Hepatocyte (in vitro differentiated cells): ENCODE data around the gene PTRHD1. TPM values are rescaled to one million over a fixed set of nuclear protein-coding genes. Genes with fewer than 3 reads are reported as not detected.

Experiments used
- DNase-seq: peaks from one replicate; pipeline ENCODE4 v3.0.0-alpha.2; 2016; ENCODE audit warnings: low spot score
- H2AFZ ChIP-seq: fragments of 200-600 bp; sonication (generic); 2 replicates; pipeline ENCODE4 v1.6.0; 2016; ENCODE audit warnings: antibody characterized with exemption, mild to moderate bottlenecking
- H3K27ac ChIP-seq: fragments of 200-600 bp; sonication (generic); 2 replicates; pipeline ENCODE4 v1.5.1; 2016; ENCODE audit warnings: mild to moderate bottlenecking
- H3K27me3 ChIP-seq: fragments of 200-600 bp; sonication (generic); 2 replicates; pipeline ENCODE4 v1.6.1; 2016
- H3K36me3 ChIP-seq: fragments of 200-600 bp; sonication (generic); replicated peaks from 2 replicates; pipeline ENCODE4 v1.5.1; 2016; ENCODE audit warnings: low read depth; ENCODE audit not compliant: insufficient read depth
- H3K4me1 ChIP-seq: fragments of 200-600 bp; sonication (generic); 2 replicates; pipeline ENCODE4 v1.5.1; 2016; ENCODE audit warnings: mild to moderate bottlenecking, moderate library complexity; ENCODE audit not compliant: insufficient read depth
- H3K4me2 ChIP-seq: fragments of 200-600 bp; sonication (generic); 2 replicates; pipeline ENCODE4 v1.6.0; 2016
- H3K4me3 ChIP-seq: fragments of 200-600 bp; sonication (generic); 2 replicates; pipeline ENCODE4 v1.5.1; 2016; ENCODE audit warnings: mild to moderate bottlenecking
- H3K79me2 ChIP-seq: fragments of 200-600 bp; sonication (generic); 2 replicates; pipeline ENCODE4 v1.6.0; 2017; ENCODE audit warnings: mild to moderate bottlenecking
- H3K9me2 ChIP-seq: fragments of 200-600 bp; sonication (generic); replicated peaks from 2 replicates; pipeline ENCODE4 v1.6.0; 2017; ENCODE audit warnings: mild to moderate bottlenecking; ENCODE audit not compliant: insufficient read depth
- H3K9me3 ChIP-seq: fragments of 200-600 bp; sonication (generic); 2 replicates; pipeline ENCODE4 v1.5.1; 2016; ENCODE audit warnings: low read depth, mild to moderate bottlenecking
- H4K20me1 ChIP-seq: fragments of 200-600 bp; sonication (generic); 2 replicates; pipeline ENCODE4 v1.6.0; 2016; ENCODE audit warnings: mild to moderate bottlenecking; ENCODE audit not compliant: insufficient read depth, poor library complexity, severe bottlenecking
- EZH2 ChIP-seq: fragments of 200-600 bp; sonication (generic); IDR thresholded peaks from 2 replicates; pipeline ENCODE4 v1.6.1; 2016; ENCODE audit warnings: antibody characterized with exemption, mild to moderate bottlenecking, borderline replicate concordance
- EZH2phosphoT487 ChIP-seq: fragments of 200-600 bp; sonication (generic); IDR thresholded peaks from one replicate; pipeline ENCODE4 v1.6.1; 2018; ENCODE audit warnings: antibody characterized with exemption, mild to moderate bottlenecking, low read depth, moderate library complexity; ENCODE audit not compliant: unreplicated experiment, severe bottlenecking
- WGBS: methylation state at CpG from one replicate; pipeline ENCODE4 v1.1.6; 2016; ENCODE audit warnings: low lambda C conversion rate; ENCODE audit errors: missing lambda C conversion rate; 5-methylcytosine and 5-hydroxymethylcytosine counted together
- polyA plus RNA-seq: library from polyadenylated mRNA; unstranded; fragments of >200 nt; fragmentation: Nextera tagmentation; extraction: Ambion mirVana; gene quantifications from 2 replicates; pipeline ENCODE4 v1.2.1, GENCODE V29; 2016
- total RNA-seq: library from RNA; depleted of rRNA; stranded (reverse); fragments of >200 nt; gene quantifications from 2 replicates; pipeline ENCODE4 v1.2.3, GENCODE V29; 2014
- TF ChIP-seq, protein P1 (sequence below): fragments of 200-600 bp; sonication (generic); IDR thresholded peaks from 2 replicates; pipeline ENCODE4 v1.5.1; 2016; ENCODE audit warnings: antibody characterized with exemption, mild to moderate bottlenecking; ENCODE audit not compliant: poor library complexity

PTRHD1 gene
- total and polyA plus RNA-seq, 2 experiments from 2014 or later: 47.8 to 61.1 TPM

DNA sequence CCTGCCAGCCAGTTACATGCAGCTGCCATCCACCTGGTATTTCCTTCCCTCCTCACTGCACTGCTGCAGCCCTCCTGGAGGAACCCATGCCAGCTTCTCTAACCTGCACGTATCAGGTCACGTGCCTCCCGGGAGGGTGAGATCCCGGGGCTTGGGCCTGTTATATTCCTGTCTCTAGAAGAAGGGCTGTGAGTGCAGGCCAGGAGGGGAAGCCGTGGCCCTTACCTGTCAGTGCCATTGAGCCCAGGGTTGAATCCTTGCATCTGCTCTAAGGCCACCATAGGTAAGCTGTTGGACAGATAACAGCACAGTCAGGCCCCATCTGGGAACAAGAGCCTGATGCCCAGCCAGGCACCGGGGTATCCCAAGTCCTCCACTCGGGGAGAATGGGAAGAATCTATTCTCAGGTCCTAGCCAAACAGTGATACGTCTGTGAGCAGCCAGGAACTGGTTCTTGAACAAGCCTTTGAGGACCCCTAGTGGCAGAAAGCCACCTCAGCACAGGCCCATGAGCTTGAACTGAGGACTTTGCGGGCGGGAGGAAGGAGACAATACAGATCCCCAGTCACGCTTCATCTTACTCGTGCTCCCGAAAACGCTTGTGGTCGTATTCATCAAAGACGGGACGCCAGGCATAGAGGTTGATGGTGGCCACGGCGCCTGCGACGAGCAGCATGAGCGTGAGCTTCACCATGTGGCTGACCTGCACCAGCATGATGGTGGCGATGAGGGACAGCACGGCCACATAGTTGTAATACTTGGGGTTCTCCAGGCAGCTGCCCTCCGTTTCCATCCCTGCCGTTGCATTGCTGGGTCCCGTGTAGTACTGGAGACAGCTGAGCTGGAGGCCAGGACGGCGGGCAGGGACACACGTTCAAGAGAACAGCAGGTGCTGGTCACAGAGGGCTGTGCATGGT, 34.4 kb upstream of the PTRHD1 start:
- no peaks in the 10 kb centered on the region for H3K79me2 ChIP-seq
- TF ChIP-seq, protein P1, sequence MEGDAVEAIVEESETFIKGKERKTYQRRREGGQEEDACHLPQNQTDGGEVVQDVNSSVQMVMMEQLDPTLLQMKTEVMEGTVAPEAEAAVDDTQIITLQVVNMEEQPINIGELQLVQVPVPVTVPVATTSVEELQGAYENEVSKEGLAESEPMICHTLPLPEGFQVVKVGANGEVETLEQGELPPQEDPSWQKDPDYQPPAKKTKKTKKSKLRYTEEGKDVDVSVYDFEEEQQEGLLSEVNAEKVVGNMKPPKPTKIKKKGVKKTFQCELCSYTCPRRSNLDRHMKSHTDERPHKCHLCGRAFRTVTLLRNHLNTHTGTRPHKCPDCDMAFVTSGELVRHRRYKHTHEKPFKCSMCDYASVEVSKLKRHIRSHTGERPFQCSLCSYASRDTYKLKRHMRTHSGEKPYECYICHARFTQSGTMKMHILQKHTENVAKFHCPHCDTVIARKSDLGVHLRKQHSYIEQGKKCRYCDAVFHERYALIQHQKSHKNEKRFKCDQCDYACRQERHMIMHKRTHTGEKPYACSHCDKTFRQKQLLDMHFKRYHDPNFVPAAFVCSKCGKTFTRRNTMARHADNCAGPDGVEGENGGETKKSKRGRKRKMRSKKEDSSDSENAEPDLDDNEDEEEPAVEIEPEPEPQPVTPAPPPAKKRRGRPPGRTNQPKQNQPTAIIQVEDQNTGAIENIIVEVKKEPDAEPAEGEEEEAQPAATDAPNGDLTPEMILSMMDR: peak; percentile 94
- no peak for TF ChIP-seq EZH2
- H3K4me2 ChIP-seq: no peak overlapping the region
- H2AFZ ChIP-seq: no peak overlapping the region
- peak; percentile 91 for DNase-seq
- 41% methylated on average over 30 of the region's 30 CpGs for WGBS
- H3K27ac ChIP-seq: no peak overlapping the region
- no peaks in the 10 kb centered on the region for H3K36me3 ChIP-seq
- no peaks in the 10 kb centered on the region for H3K9me3 ChIP-seq
- H3K4me3 ChIP-seq: no peak overlapping the region
- no peaks in the 10 kb centered on the region for H3K4me1 ChIP-seq
- no peaks in the 10 kb centered on the region for H4K20me1 ChIP-seq
- no peaks in the 10 kb centered on the region for H3K9me2 ChIP-seq
- H3K27me3 ChIP-seq: no peaks in the 10 kb centered on the region

DNA sequence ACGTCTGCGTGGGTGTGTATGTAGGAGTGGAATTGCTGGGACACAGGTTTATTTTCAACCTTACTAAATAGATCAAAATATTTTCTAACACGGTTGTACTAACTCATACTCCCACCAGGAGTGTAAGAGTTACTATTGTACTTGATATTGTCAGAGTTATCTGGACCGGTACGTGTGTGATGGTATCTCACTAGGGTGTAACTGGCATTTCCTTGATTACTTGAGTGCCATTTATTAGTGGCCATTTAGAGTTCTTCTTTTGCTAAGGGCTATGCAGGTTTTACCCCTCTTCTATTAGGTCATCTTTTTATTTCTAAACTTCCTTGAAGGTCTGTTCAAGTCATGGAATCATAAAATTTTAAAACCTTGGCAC, 33.6 kb upstream of the PTRHD1 start:
- Histone ChIP-seq H4K20me1 (no peaks in the 10 kb centered on the region), H3K9me2 (no peaks in the 10 kb centered on the region), H3K4me3 (no peak overlapping the region), H3K27me3 (no peaks in the 10 kb centered on the region), H3K9me3 (no peaks in the 10 kb centered on the region), H3K36me3 (no peaks in the 10 kb centered on the region), H3K4me1 (no peaks in the 10 kb centered on the region), H2AFZ (no peak overlapping the region), H3K27ac (no peak overlapping the region), H3K79me2 (no peaks in the 10 kb centered on the region), H3K4me2 (no peak overlapping the region)
- DNase-seq: no peak
- TF ChIP-seq EZH2phosphoT487 (no peak), EZH2 (no peak)
- TF ChIP-seq, protein P1: no peak
- 81% methylated on average over 5 of the region's 5 CpGs for WGBS

DNA sequence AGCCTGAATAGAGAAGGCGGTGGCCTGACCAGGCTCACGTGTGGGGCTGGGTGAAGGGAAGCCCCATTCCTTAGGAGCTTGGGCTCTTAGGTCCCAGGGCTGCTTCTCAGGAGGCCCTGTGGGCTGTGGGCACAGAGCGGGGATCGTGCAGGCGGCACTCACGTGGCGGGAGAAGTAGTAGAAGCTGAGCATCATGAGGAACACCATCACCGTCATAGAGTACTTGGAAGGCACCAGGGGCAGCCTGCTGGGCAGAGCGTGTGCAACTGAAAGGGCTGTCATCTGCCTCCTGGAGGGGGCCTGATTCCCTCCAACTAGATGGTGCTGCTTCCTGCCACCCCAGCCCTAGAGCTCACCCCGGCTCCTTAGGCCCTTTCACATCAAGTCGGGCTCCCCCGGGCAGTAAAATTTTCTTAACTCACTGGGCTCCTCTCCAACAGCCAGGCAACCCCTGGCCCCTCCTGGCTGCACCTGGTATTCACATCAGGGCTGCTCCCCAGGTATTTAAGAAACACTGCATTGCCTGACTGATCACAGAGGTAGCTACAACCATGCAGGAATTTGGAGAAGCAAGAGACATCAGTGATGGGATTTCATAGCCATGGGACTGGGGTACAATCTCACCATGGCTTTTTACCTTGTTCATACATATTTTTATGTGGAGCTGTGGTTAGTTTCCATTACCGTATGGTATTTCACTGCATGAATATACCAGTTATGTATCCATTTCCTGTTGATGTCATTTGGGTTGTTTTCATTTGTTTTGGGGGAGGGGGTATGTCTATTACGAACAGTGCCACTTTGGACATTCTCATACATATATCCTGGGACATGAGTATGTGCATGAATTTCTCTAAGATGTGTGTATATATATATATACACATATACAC, 32.9 kb upstream of the PTRHD1 start:
- Histone ChIP-seq H4K20me1 (no peaks in the 10 kb centered on the region), H3K27ac (no peak overlapping the region), H3K9me3 (no peaks in the 10 kb centered on the region), H3K9me2 (no peaks in the 10 kb centered on the region), H3K79me2 (no peaks in the 10 kb centered on the region), H3K4me2 (no peak overlapping the region), H3K36me3 (no peaks in the 10 kb centered on the region), H3K27me3 (no peaks in the 10 kb centered on the region), H3K4me3 (no peak overlapping the region), H3K4me1 (no peaks in the 10 kb centered on the region), H2AFZ (no peak overlapping the region)
- TF ChIP-seq, protein P1: no peak
- TF ChIP-seq EZH2 (no peak), EZH2phosphoT487 (no peak)
- DNase-seq: no peak
- 93% methylated on average over 14 of the region's 14 CpGs for WGBS
